GM10266 (cell line): Measurements from ENCODE around the gene WSB1.

ENCODE experiments used
- DNase-seq: peaks from one replicate; pipeline ENCODE4 v3.0.0; 2012; ENCODE audit errors: extremely low spot score
- TF ChIP-seq, protein P1 (sequence below): IDR thresholded peaks from 2 replicates; pipeline ENCODE4 v1.5.1; 2012; ENCODE audit warnings: mild to moderate bottlenecking, low read depth; ENCODE audit not compliant: control insufficient read depth, insufficient read depth; ENCODE audit errors: missing control alignments

The WSB1 gene

GRCh38 chr17:27310565-27311110 is 16.7 kb downstream of the WSB1 start:
- DNase-seq, result no peak
- TF ChIP-seq, protein P1, sequence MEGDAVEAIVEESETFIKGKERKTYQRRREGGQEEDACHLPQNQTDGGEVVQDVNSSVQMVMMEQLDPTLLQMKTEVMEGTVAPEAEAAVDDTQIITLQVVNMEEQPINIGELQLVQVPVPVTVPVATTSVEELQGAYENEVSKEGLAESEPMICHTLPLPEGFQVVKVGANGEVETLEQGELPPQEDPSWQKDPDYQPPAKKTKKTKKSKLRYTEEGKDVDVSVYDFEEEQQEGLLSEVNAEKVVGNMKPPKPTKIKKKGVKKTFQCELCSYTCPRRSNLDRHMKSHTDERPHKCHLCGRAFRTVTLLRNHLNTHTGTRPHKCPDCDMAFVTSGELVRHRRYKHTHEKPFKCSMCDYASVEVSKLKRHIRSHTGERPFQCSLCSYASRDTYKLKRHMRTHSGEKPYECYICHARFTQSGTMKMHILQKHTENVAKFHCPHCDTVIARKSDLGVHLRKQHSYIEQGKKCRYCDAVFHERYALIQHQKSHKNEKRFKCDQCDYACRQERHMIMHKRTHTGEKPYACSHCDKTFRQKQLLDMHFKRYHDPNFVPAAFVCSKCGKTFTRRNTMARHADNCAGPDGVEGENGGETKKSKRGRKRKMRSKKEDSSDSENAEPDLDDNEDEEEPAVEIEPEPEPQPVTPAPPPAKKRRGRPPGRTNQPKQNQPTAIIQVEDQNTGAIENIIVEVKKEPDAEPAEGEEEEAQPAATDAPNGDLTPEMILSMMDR, result no peak

- DNase-seq, result no peak
- TF ChIP-seq, protein P1, result no peak
Observed at GRCh38 chr17:27313301-27313700, 19.4 kb downstream of the WSB1 start.

GRCh38 chr17:27315322-27315721 is 21.4 kb downstream of the WSB1 start:
- TF ChIP-seq, protein P1, result no peak
- DNase-seq, result no peak

GRCh38 chr17:27315796-27316465 is 22.0 kb downstream of the WSB1 start:
- TF ChIP-seq, protein P1, result no peak
- DNase-seq, result no peak

- TF ChIP-seq, protein P1, result no peak
- DNase-seq, result no peak
Observed at GRCh38 chr17:27318228-27318627, 24.3 kb downstream of the WSB1 start.

GRCh38 chr17:27318633-27319032 is 24.7 kb downstream of the WSB1 start:
- TF ChIP-seq, protein P1, result no peak
- DNase-seq, result no peak

DNA sequence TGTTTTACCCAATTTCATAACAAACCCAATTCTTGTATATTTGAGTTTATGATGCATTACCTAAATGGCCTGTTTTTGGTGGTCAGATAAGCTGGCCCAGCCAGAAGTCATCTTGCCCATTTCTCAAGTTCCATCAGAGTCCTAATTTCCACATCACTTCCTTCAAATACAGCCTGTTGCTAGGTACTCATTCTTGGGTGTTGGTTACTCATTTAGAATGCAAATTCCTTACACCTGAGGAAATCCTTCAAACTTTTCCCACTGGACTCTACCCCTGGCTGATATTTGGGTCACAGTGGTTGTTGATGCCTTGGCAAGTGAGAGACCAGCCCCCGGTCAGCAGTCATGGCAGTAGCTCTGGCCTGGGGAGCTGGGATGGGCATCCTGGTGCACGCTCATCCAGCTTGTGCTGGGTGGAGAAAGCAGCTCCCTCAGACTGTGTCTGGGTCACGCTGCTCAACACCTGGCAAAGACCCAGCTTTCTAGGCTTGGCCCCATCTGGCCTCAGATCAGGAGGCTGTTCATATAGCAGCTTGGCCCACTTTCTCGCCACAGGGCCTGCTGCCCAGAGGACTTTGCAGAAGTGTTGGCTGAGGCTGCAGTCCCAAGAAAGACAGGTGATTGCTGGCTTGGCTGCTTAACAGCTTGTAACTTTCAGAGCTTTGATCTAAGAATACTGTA is 25.8 kb downstream of the WSB1 start:
- TF ChIP-seq, protein P1, result no peak
- DNase-seq, result no peak
